HepG2 (cell line): ENCODE results near the gene AGAP1. TPM values are rescaled to one million over a fixed set of nuclear protein-coding genes. Genes with fewer than 3 reads are reported as not detected.

Source experiments
- ATAC-seq: fragments of 200-7000 bp; cut with Tn5 transposase; 3 replicates; pipeline ENCODE4 v1.9.1; 2020; ENCODE audit warnings: mild to moderate bottlenecking, moderate library complexity
- BruUV-seq: library from RNA; stranded (reverse); fragments of 400-500 nt; replicated peaks from 2 replicates; lab custom pipeline; 2021; lab: Mats Ljungman, UMichigan
- CTCF ChIA-PET: fragments of 300-600 bp; formaldehyde crosslinking; extraction: SDS; loops from one replicate; lab custom pipeline; 2021; ENCODE audit warnings: low total read pairs, inconsistent platforms, low intra/inter-chr PET ratio; lab: Yijun Ruan, JAX
- POLR2A ChIA-PET: fragments of 350-600 bp; sonication (Branson Sonifier 250); formaldehyde crosslinking; loops from one replicate; lab custom pipeline; 2020; ENCODE audit warnings: antibody characterized with exemption, inconsistent platforms; lab: Yijun Ruan, JAX
- DNase-seq: peaks from one replicate; pipeline ENCODE4 v3.0.0-alpha.2; 2015; ENCODE audit warnings: low spot score
- FAIRE-seq: peaks from 3 replicates; lab custom pipeline; 2011; peaks lifted over from hg19 to GRCh38; lab: Jason Lieb, UNC
- H2AFZ ChIP-seq: one replicate; pipeline ENCODE4 v1.6.1; 2011; ENCODE audit warnings: low read length, inconsistent platforms
- H3K27ac ChIP-seq: fragments of 300-600 bp; 3 replicates; pipeline ENCODE4 v1.8.0; 2011; ENCODE audit warnings: mixed run types, mild to moderate bottlenecking, mixed read lengths, low read length, inconsistent platforms; ENCODE audit not compliant: insufficient read depth; ENCODE audit errors: extremely low read length
- H3K27me3 ChIP-seq, 2 experiments: fragments of 200-600 bp in 1 of 2; 2 replicates in 1 of 2; 3 replicates in 1 of 2; pipeline versions ENCODE4 v1.6.0 to v1.8.0; 2011; ENCODE audit warnings: low read length in 2 of 2, mild to moderate bottlenecking in 2 of 2, moderate library complexity in 2 of 2, inconsistent platforms in 1 of 2; ENCODE audit not compliant: insufficient read depth in 2 of 2, control insufficient read depth in 1 of 2
- H3K36me3 ChIP-seq, 2 experiments: fragments of 200-600 bp in 1 of 2; replicated peaks in 1 of 2; 2 replicates in 1 of 2; 3 replicates in 1 of 2; pipeline versions ENCODE4 v1.5.1 to v1.8.0; 2011; ENCODE audit warnings: low read length in 2 of 2, inconsistent platforms in 1 of 2; ENCODE audit not compliant: insufficient read depth in 2 of 2, control insufficient read depth in 1 of 2
- H3K4me1 ChIP-seq: 2 replicates; pipeline ENCODE4 v1.5.1; 2012; ENCODE audit warnings: low read length, inconsistent platforms; ENCODE audit not compliant: insufficient read depth
- H3K4me2 ChIP-seq: 2 replicates; pipeline ENCODE4 v1.6.0; 2011; ENCODE audit warnings: low read depth, low read length, inconsistent platforms
- H3K4me3 ChIP-seq, 3 experiments: fragments of 200-600 bp in 1 of 3; sonication (generic), shearing (Covaris generic) in 1 of 3; replicated peaks in 1 of 3; 2 replicates each; pipeline ENCODE4 v1.5.1; 2011 to 2016; ENCODE audit warnings: low read length in 3 of 3, inconsistent platforms in 2 of 3, low read depth in 2 of 3, mild to moderate bottlenecking in 2 of 3, control low read depth in 1 of 3, mixed read lengths in 1 of 3; ENCODE audit not compliant: insufficient read depth in 1 of 3
- H3K79me2 ChIP-seq: one replicate; pipeline ENCODE4 v1.6.1; 2011; ENCODE audit warnings: low read length, inconsistent platforms; ENCODE audit not compliant: insufficient read depth
- H3K9ac ChIP-seq: 2 replicates; pipeline ENCODE4 v1.6.0; 2011; ENCODE audit warnings: mild to moderate bottlenecking, low read depth, low read length, inconsistent platforms; ENCODE audit not compliant: insufficient read depth
- H3K9me3 ChIP-seq: 2 replicates; pipeline ENCODE4 v1.5.1; 2012; ENCODE audit warnings: mild to moderate bottlenecking, low read length
- H4K20me1 ChIP-seq: 2 replicates; pipeline ENCODE4 v1.6.0; 2011; ENCODE audit warnings: inconsistent platforms, mild to moderate bottlenecking, low read length, moderate library complexity; ENCODE audit not compliant: insufficient read depth
- MTF2 ChIP-seq: sonication (generic); formaldehyde crosslinking; IDR thresholded peaks from 2 replicates; pipeline ENCODE4 v1.5.0; 2020; ENCODE audit warnings: missing genetic modification reagents, borderline replicate concordance
- SOX13 ChIP-seq, 3 experiments: fragments of 450-650 bp in 1 of 3; sonication (generic) in 1 of 3; formaldehyde crosslinking in 1 of 3; IDR thresholded peaks in 2 of 3; conservative IDR thresholded peaks in 1 of 3; 2 replicates each; pipeline versions ENCODE4 v1.5.0 to v1.6.1; 2016 to 2020; ENCODE audit warnings: antibody characterized with exemption in 1 of 3, mild to moderate bottlenecking in 1 of 3, missing compliant biosample characterization in 1 of 3, missing genetic modification reagents in 1 of 3, moderate library complexity in 1 of 3
- ZNF235 ChIP-seq: sonication (generic); formaldehyde crosslinking; IDR thresholded peaks from 2 replicates; pipeline ENCODE4 v1.8.1; 2023; ENCODE audit warnings: mild to moderate bottlenecking, missing genetic modification reagents, borderline replicate concordance
- ZNF30 ChIP-seq: sonication (generic); formaldehyde crosslinking; IDR thresholded peaks from 2 replicates; pipeline ENCODE4 v1.5.0; 2020; ENCODE audit warnings: mild to moderate bottlenecking, missing genetic modification reagents
- WGBS: methylation state at CpG from one replicate; pipeline ENCODE4 v1.1.6; 2017; ENCODE audit warnings: low lambda C conversion rate; 5-methylcytosine and 5-hydroxymethylcytosine counted together
- in situ Hi-C: cut with HindIII; loops from 2 replicates; pipeline ENCODE4 v1.10.0; 2017; ENCODE audit warnings: low pct_unique_long_range_greater_than_20kb; ENCODE audit not compliant: extremely low pct_ligation_motif_present
- intact Hi-C: fragments of 100-400 bp; cut with micrococcal nuclease; formaldehyde crosslinking; loops from one replicate; pipeline ENCODE4 v1.10.0; 2022; ENCODE audit not compliant: unreplicated experiment
- polyA plus RNA-seq, 8 experiments: library from polyadenylated mRNA; depleted of rRNA in 3 of 8; stranded (reverse) in 7 of 8; unstranded in 1 of 8; fragments of >200 nt; fragmentation: Illumina TruSeq in 4 of 8; extraction: Trizol in 4 of 8; gene quantifications; 2 replicates each; pipeline versions ENCODE4 v1.2.1 to v1.2.3, GENCODE V29; 2011 to 2016; ENCODE audit warnings: low read depth in 4 of 8, missing spikeins in 1 of 8, mixed read lengths in 1 of 8; ENCODE audit not compliant: insufficient read depth in 1 of 8
- total RNA-seq, 5 experiments: library from RNA; depleted of rRNA; stranded (reverse); fragments of >200 nt; fragmentation: Illumina TruSeq; extraction: Trizol; gene quantifications; 2 replicates each; pipeline ENCODE4 v1.2.3, GENCODE V29; 2016; ENCODE audit warnings: low read depth in 1 of 5
- TF ChIP-seq, protein P1 (sequence below): sonication (generic); formaldehyde crosslinking; IDR thresholded peaks from 2 replicates; pipeline ENCODE4 v1.4.0; 2020; ENCODE audit warnings: mild to moderate bottlenecking, missing genetic modification reagents
- TF ChIP-seq, protein P2 (sequence below): sonication (generic); formaldehyde crosslinking; IDR thresholded peaks from 2 replicates; pipeline ENCODE4 v1.4.0; 2020; ENCODE audit warnings: missing genetic modification reagents, mild to moderate bottlenecking, borderline replicate concordance

AGAP1 gene
- total and polyA plus RNA-seq, 2 of the 13 experiments (the other 11 are each of a cell fraction or from before 2014, with no cell fraction given), result 21.2 to 32.7 TPM

DNA sequence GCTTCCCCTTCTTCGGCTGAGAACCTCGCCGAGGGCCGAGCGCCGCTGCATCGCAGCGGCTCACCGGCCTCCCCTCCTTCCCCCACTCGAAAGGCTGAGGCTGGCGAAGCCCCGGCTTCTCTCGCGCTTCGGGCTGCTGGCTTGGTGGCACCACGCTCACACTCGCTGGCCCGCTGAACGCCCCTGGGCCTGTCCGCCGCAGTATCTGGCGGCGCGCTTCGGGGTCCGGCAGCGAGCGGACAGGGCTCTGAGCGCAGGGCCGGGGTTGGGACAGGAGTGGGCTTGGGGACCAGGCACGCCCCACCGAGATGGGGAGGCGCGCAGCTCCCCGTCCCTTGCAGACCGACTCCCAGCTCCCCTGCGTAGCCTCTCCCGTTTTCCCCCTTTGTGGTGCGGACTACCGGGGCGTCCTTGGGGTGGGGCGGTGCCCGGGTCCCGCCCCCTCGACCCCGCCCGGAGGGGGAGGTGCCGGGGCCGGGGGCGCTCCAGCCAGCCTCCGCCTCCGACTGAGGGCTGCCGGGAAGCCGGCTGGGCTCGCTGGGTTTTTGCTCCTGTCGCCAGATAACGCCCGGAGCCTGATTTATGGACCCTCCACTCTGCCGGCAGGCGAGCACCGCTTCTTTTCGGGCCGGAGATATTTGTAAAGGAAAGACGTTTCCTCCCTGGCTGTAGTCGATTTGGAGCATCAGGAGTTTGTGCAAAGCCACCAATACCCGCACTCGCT, 670.5 kb downstream of the AGAP1 start:
- intact Hi-C loops (no loop called here), in situ Hi-C loops (no loop called here)
- TF ChIP-seq, protein P1, sequence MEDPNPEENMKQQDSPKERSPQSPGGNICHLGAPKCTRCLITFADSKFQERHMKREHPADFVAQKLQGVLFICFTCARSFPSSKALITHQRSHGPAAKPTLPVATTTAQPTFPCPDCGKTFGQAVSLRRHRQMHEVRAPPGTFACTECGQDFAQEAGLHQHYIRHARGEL (CRISPR knock-in tag), result no peak
- TF ChIP-seq, protein P2, sequence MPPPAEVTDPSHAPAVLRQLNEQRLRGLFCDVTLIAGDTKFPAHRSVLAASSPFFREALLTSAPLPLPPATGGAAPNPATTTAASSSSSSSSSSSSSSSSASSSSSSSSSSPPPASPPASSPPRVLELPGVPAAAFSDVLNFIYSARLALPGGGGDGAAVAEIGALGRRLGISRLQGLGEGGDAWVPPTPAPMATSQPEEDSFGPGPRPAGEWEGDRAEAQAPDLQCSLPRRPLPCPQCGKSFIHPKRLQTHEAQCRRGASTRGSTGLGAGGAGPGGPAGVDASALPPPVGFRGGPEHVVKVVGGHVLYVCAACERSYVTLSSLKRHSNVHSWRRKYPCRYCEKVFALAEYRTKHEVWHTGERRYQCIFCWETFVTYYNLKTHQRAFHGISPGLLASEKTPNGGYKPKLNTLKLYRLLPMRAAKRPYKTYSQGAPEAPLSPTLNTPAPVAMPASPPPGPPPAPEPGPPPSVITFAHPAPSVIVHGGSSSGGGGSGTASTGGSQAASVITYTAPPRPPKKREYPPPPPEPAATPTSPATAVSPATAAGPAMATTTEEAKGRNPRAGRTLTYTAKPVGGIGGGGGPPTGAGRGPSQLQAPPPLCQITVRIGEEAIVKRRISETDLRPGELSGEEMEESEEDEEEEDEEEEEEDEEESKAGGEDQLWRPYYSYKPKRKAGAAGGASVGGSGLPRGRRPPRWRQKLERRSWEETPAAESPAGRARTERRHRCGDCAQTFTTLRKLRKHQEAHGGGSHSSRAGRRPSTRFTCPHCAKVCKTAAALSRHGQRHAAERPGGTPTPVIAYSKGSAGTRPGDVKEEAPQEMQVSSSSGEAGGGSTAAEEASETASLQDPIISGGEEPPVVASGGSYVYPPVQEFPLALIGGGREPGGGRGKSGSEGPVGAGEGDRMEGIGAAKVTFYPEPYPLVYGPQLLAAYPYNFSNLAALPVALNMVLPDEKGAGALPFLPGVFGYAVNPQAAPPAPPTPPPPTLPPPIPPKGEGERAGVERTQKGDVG (CRISPR knock-in tag), result no peak
- TF ChIP-seq MTF2 (peak; percentile 53; the same call in 1 of the 2 replicates), ZNF235 (CRISPR knock-in tag) (no peak), ZNF30 (CRISPR knock-in tag) (0 out of 2 replicates have a peak, but pooled peaks have one; percentile 22), SOX13 (IDR thresholded peaks at IDR 0.05) (no peak), SOX13 (CRISPR knock-in tag; conservative IDR thresholded peaks at IDR 0.05 in 1 of 2, IDR thresholded peaks at IDR 0.05 in 1 of 2) (no peak)
- Histone ChIP-seq H2AFZ (no peak overlapping the region), H3K9ac (no peak overlapping the region), H3K79me2 (no peaks in the 10 kb centered on the region), H3K4me1 (peaks cover 19% of the 10 kb centered on the region), H4K20me1 (peaks cover 16% of the 10 kb centered on the region), H3K36me3 (no peaks in the 10 kb centered on the region), H3K4me2 (peak overlapping the region; percentile 51), H3K27ac (no peak overlapping the region), H3K9me3 (no peaks in the 10 kb centered on the region), H3K4me3 (peak overlapping the region in 2 of 3 experiments; percentile 17 to 48; a peak in 2 of 6 replicates), H3K27me3 (peaks cover 23 to 89% of the 10 kb centered on the region in 2 experiments)
- no TSS peak for BruUV-seq
- POLR2A ChIA-PET, result no interaction called here
- no peak for FAIRE-seq
- CTCF ChIA-PET, result no interaction called here
- no peak for DNase-seq
- ATAC-seq, result no peak
- 52% methylated on average over 44 of the region's 67 CpGs for WGBS
